Calu3 (cell line): ENCODE data around the gene COL13A1. TPM values are rescaled to one million over a fixed set of nuclear protein-coding genes. Genes with fewer than 3 reads are reported as not detected.

Experiments used
- BruUV-seq: library from RNA; stranded (reverse); fragments of 400-500 nt; replicated peaks from 2 replicates; lab custom pipeline; 2021; lab: Mats Ljungman, UMichigan
- CTCF ChIA-PET: fragments of 300-600 bp; sonication (Branson Sonifier 250); formaldehyde crosslinking; loops from one replicate; lab custom pipeline; 2022; ENCODE audit warnings: antibody characterized with exemption; lab: Charles Lee
- DNase-seq: peaks from one replicate; pipeline ENCODE4 v3.0.0; 2022
- H3K27ac Mint-ChIP-seq: one replicate; pipeline ENCODE4 v1.8.0; 2022; ENCODE audit warnings: mixed read lengths; ENCODE audit not compliant: unreplicated experiment
- H3K27me3 Mint-ChIP-seq: one replicate; pipeline ENCODE4 v1.8.0; 2022; ENCODE audit warnings: mixed read lengths; ENCODE audit not compliant: unreplicated experiment
- H3K36me3 Mint-ChIP-seq: one replicate; pipeline ENCODE4 v1.8.0; 2022; ENCODE audit warnings: mild to moderate bottlenecking, moderate library complexity, mixed read lengths; ENCODE audit not compliant: insufficient read depth, unreplicated experiment
- H3K4me1 Mint-ChIP-seq: one replicate; pipeline ENCODE4 v1.8.0; 2022; ENCODE audit warnings: mild to moderate bottlenecking, low read depth, mixed read lengths; ENCODE audit not compliant: unreplicated experiment
- H3K4me3 Mint-ChIP-seq: one replicate; pipeline ENCODE4 v1.8.0; 2022; ENCODE audit warnings: mild to moderate bottlenecking, low read depth, moderate library complexity, mixed read lengths; ENCODE audit not compliant: unreplicated experiment
- H3K9me3 Mint-ChIP-seq: one replicate; pipeline ENCODE4 v1.8.0; 2022; ENCODE audit warnings: low read depth, mixed read lengths; ENCODE audit not compliant: unreplicated experiment
- CTCF ChIP-seq: fragments of 200-600 bp; IDR thresholded peaks from one replicate; pipeline ENCODE4 v1.8.0; 2022; ENCODE audit warnings: antibody characterized with exemption; ENCODE audit not compliant: unreplicated experiment
- intact Hi-C: fragments of 100-400 bp; cut with micrococcal nuclease; formaldehyde crosslinking; loops from one replicate; pipeline ENCODE4 v1.10.0; 2022; ENCODE audit not compliant: unreplicated experiment
- total RNA-seq: library from RNA; stranded (reverse); gene quantifications from 2 replicates; pipeline ENCODE4 v1.2.3, GENCODE V29; 2022

COL13A1 gene
- total RNA-seq, 1 experiment from 2014 or later: 0.24 TPM

- no peak overlapping the region for H3K27ac Mint-ChIP-seq
Observed at GRCh38 chr10:69979174-69979573, 177.5 kb downstream of the COL13A1 start.

GRCh38 chr10:69980672-69981071 is 179.0 kb downstream of the COL13A1 start:
- no TSS peak for BruUV-seq
- CTCF ChIA-PET: interaction anchor here (0.5 to 1.0 kb wide), 2 partner anchors 22 to 111 kb away, joined by 4 to 5 read pairs; no protein-coding TSS in a partner anchor
- H3K9me3 Mint-ChIP-seq: no peaks in the 10 kb centered on the region
- DNase-seq: no peak
- H3K27ac Mint-ChIP-seq: no peak overlapping the region
- no peaks in the 10 kb centered on the region for H3K36me3 Mint-ChIP-seq
- H3K4me1 Mint-ChIP-seq: no peaks in the 10 kb centered on the region
- peaks cover 82% of the 10 kb centered on the region for H3K27me3 Mint-ChIP-seq
- intact Hi-C loops: no loop called here
- no peak for TF ChIP-seq CTCF
- no peak overlapping the region for H3K4me3 Mint-ChIP-seq

More at GRCh38 chr10:69979174-69979573, 177.5 kb downstream of the COL13A1 start:
- H3K9me3 Mint-ChIP-seq: no peaks in the 10 kb centered on the region
- H3K4me1 Mint-ChIP-seq: no peaks in the 10 kb centered on the region
- H3K27me3 Mint-ChIP-seq: peaks cover 97% of the 10 kb centered on the region
- no TSS peak for BruUV-seq
- no peak for TF ChIP-seq CTCF
- intact Hi-C loops: no loop called here
- H3K4me3 Mint-ChIP-seq: no peak overlapping the region
- no peaks in the 10 kb centered on the region for H3K36me3 Mint-ChIP-seq
- DNase-seq: no peak
- CTCF ChIA-PET: no interaction called here

DNA sequence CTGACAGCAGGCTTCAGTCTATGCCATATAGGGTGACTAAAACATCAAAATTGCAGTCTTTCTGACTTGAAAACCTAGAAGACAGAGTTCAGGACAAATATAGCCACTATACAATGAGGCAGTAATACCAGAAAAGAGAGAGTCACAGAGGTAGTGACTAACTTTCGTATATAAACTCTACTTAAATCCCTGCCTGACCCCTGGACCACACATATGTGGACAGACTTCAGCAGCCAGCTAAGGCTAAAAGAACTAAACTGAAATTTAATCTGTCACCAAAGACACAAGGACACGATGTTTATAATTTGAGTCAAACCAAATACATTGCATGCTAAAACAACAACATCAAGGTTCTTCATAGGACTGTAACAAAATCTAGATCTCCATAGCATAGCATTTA is 186.4 kb downstream of the COL13A1 start:
- DNase-seq: no peak
- Mint-ChIP-seq H3K36me3 (no peaks in the 10 kb centered on the region), H3K4me3 (no peak overlapping the region), H3K9me3 (no peaks in the 10 kb centered on the region), H3K27me3 (peaks cover 46% of the 10 kb centered on the region), H3K27ac (no peak overlapping the region), H3K4me1 (no peaks in the 10 kb centered on the region)
- no TSS peak for BruUV-seq
- intact Hi-C loops: no loop called here
- TF ChIP-seq CTCF: no peak
- CTCF ChIA-PET: no interaction called here

DNA sequence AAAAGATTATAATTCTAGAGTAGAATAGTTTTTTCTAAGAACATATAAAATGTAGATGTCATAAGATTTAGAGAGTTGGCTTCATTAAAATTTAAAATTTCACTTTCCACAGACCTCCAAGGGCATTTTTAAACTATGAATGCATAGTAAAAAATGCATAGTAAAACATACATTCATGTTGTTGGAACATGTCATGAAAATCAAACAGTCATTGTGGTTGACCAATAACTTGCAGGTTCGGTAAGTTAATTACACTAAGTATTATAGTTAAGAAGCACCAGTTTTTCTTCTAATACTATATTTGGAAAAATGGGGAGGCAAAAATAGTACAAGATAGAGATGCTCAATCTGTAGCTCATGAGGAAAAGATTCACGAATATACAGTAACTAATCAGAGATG is 189.4 kb downstream of the COL13A1 start:
- CTCF ChIA-PET: interaction anchor here (0.6 kb wide), 1 partner anchor 8 kb away, joined by 3 read pairs; no protein-coding TSS in a partner anchor
- DNase-seq: no peak
- BruUV-seq: no TSS peak
- intact Hi-C loops: no loop called here
- H3K36me3 Mint-ChIP-seq: no peaks in the 10 kb centered on the region
- no peak for TF ChIP-seq CTCF
- no peak overlapping the region for H3K27ac Mint-ChIP-seq
- peaks cover 63% of the 10 kb centered on the region for H3K27me3 Mint-ChIP-seq
- H3K4me1 Mint-ChIP-seq: no peaks in the 10 kb centered on the region
- H3K4me3 Mint-ChIP-seq: no peak overlapping the region
- H3K9me3 Mint-ChIP-seq: no peaks in the 10 kb centered on the region
